Measurements from ENCODE around the gene LMTK3. TPM values are rescaled to one million over a fixed set of nuclear protein-coding genes. Genes with fewer than 3 reads are reported as not detected.

LMTK3 gene
- total RNA-seq, 1 donor from 2014 or later = 0.67 TPM

DNA sequence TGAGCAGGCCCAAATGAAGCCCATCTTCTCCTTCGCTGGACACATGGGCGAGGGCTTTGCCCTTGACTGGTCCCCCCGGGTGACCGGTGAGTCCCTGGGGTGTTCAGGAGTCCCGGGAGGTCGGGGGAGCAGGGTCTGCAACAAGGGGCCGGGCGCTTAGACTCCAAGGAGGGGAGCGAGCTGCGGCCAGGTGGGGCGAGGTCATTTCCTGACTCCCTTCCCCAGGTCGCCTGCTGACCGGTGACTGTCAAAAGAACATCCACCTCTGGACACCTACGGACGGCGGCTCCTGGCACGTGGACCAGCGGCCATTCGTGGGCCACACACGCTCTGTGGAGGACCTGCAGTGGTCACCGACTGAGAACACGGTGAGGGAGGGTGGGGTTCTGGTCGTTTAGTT, 61.2 kb downstream of the LMTK3 start:
- TF ChIP-seq, protein P1, sequence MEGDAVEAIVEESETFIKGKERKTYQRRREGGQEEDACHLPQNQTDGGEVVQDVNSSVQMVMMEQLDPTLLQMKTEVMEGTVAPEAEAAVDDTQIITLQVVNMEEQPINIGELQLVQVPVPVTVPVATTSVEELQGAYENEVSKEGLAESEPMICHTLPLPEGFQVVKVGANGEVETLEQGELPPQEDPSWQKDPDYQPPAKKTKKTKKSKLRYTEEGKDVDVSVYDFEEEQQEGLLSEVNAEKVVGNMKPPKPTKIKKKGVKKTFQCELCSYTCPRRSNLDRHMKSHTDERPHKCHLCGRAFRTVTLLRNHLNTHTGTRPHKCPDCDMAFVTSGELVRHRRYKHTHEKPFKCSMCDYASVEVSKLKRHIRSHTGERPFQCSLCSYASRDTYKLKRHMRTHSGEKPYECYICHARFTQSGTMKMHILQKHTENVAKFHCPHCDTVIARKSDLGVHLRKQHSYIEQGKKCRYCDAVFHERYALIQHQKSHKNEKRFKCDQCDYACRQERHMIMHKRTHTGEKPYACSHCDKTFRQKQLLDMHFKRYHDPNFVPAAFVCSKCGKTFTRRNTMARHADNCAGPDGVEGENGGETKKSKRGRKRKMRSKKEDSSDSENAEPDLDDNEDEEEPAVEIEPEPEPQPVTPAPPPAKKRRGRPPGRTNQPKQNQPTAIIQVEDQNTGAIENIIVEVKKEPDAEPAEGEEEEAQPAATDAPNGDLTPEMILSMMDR (IDR thresholded peaks at IDR 0.05) = no peak
- peaks cover 22% of the 10 kb centered on the region for H3K36me3 Mint-ChIP-seq (ENCODE audit: low read depth)
- DNase-seq (ENCODE audit: low spot score) = no peak

DNA sequence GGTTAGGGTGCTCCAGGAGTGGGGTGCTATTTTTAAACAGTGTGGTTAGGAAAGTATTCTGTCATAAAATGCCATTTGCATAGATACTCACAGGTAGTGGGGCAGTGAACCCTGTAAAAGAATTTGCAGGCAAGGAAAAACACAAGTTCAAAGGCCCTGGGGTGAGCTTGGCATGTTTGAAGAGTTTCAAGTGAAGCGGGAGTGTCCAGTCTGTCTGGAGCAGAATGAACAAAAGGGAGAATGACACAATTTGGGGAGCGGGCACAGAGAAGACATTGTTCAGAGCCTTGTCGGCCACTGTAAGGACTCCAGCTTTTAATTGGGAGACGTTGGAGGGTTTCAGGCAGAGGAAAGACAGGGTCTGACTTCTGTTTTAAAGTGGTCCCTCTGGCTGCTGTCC, 63.1 kb downstream of the LMTK3 start:
- no peak for DNase-seq (ENCODE audit: low spot score)
- Mint-ChIP-seq H3K36me3 (ENCODE audit: low read depth) (peaks cover 13% of the 10 kb centered on the region), H3K27me3 (ENCODE audit: low read depth) (no peaks in the 10 kb centered on the region), H3K27ac (ENCODE audit: unreplicated experiment) (no peak overlapping the region), H3K4me1 (ENCODE audit: low read depth) (peaks cover 23% of the 10 kb centered on the region), H3K9me3 (ENCODE audit: low read depth) (no peaks in the 10 kb centered on the region), H3K4me3 (ENCODE audit: unreplicated experiment) (no peak overlapping the region)
- TF ChIP-seq, protein P1 (IDR thresholded peaks at IDR 0.05) = no peak

More for the DNA sequence above, 61.2 kb downstream of the LMTK3 start:
- H3K27me3 Mint-ChIP-seq (ENCODE audit: low read depth) = no peaks in the 10 kb centered on the region
- no peaks in the 10 kb centered on the region for H3K9me3 Mint-ChIP-seq (ENCODE audit: low read depth)
- no peak overlapping the region for H3K4me3 Mint-ChIP-seq (ENCODE audit: unreplicated experiment)
- peaks cover 10% of the 10 kb centered on the region for H3K4me1 Mint-ChIP-seq (ENCODE audit: low read depth)
- H3K27ac Mint-ChIP-seq (ENCODE audit: unreplicated experiment) = no peak overlapping the region

DNA sequence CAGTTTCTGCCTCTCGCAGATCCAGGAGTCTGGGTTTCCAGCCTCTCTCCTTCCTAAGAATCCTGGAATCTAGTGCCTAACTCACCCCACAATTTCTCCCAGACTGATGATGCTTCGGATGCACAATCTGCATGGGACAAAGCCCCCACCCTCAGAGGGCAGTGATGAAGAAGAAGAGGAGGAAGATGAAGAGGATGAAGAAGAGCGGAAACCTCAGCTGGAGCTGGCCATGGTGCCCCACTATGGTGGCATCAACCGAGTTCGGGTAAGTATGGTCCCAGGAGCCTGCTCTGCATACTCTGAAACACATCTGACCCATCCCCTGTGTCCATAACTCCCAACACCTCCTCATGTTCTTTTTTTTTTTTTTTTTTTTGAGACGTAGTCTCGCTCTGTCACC, 65.1 kb downstream of the LMTK3 start:
- Mint-ChIP-seq H3K27me3 (ENCODE audit: low read depth) (no peaks in the 10 kb centered on the region), H3K4me3 (ENCODE audit: unreplicated experiment) (peak overlapping the region; percentile 86), H3K4me1 (ENCODE audit: low read depth) (peaks cover 23% of the 10 kb centered on the region), H3K27ac (ENCODE audit: unreplicated experiment) (peak overlapping the region; percentile 98), H3K36me3 (ENCODE audit: low read depth) (peaks cover 11% of the 10 kb centered on the region), H3K9me3 (ENCODE audit: low read depth) (no peaks in the 10 kb centered on the region)
- DNase-seq (ENCODE audit: low spot score) = no peak
- TF ChIP-seq, protein P1 (IDR thresholded peaks at IDR 0.05) = no peak

DNA sequence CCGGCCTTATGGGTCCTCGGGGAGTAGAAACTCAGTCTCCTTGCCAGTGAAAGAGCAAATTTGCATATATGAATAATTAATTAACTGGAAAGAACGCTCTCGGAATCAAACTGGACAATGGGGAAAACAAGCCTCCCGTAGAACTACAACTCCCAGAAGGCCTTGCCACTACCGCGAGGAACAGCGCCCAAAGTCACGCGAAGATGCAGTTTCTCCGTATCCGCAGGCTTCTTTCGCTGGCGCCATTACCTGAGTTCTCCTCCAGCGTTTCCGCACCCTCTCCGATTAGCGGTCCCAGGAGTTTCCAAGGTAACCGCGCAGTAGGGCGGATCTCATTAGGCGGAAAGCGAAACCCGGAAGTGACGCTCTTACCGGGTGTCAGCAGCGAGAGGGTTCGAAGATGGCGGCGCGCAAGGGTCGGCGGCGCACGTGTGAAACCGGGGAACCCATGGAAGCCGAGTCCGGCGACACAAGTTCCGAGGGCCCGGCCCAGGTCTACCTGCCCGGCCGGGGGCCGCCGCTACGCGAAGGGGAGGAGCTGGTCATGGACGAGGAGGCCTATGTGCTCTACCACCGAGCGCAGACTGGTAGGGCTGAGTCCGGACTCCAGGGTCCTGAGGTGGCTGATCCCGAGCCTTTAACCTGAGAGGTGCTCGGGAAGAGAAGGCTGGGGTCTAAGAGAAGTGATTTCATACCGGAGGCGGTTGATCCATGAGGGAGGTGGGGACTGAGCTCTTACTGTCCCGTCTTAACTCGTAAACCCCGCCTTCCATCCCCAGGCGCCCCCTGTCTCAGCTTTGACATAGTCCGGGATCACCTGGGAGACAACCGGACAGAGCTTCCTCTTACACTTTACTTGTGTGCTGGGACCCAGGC, 65.8 kb downstream of the LMTK3 start, which contains the start of gene GRWD1:
GRWD1 (plus strand) TSS at position 378 of the 876 bp plus-strand sequence; CDS start at position 401, 23 bp downstream.
- TF ChIP-seq, protein P1 (IDR thresholded peaks at IDR 0.05) = peak; percentile 29
- no peak for DNase-seq (ENCODE audit: low spot score)
- Mint-ChIP-seq H3K27ac (ENCODE audit: unreplicated experiment) (peak within 1 kb of the TSS; percentile 98), H3K36me3 (ENCODE audit: low read depth) (peaks cover 8% of the 10 kb centered on the region), H3K4me1 (ENCODE audit: low read depth) (peaks cover 23% of the 10 kb centered on the region), H3K27me3 (ENCODE audit: low read depth) (no peaks in the 10 kb centered on the region), H3K4me3 (ENCODE audit: unreplicated experiment) (peak within 1 kb of the TSS; percentile 86), H3K9me3 (ENCODE audit: low read depth) (no peaks in the 10 kb centered on the region)

DNA sequence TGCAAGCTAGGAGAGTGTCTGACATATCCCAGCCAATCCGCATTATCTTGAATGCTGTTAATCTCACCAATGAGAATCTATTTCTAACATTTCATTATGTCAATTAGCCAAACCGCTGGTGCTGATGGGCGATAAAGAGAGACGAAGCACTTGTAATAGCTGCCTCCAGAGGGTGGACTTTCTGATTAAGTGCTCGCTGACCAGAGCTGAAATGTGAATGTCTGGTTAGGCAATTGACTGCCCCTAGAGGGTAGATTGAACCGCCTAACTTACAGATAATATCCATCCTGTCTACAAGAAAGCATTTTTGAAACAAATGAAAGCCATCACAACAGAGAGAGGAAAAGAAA, 66.4 kb downstream of the LMTK3 start:
- H3K4me3 Mint-ChIP-seq (ENCODE audit: unreplicated experiment) = peak overlapping the region; percentile 86

More for the DNA sequence above, 66.4 kb downstream of the LMTK3 start:
- Mint-ChIP-seq H3K4me1 (ENCODE audit: low read depth) (peaks cover 23% of the 10 kb centered on the region), H3K9me3 (ENCODE audit: low read depth) (no peaks in the 10 kb centered on the region), H3K36me3 (ENCODE audit: low read depth) (peaks cover 8% of the 10 kb centered on the region), H3K27ac (ENCODE audit: unreplicated experiment) (peak overlapping the region; percentile 98), H3K27me3 (ENCODE audit: low read depth) (no peaks in the 10 kb centered on the region)
- TF ChIP-seq, protein P1 (IDR thresholded peaks at IDR 0.05) = peak; percentile 86
- DNase-seq (ENCODE audit: low spot score) = no peak

Measured in chondrocyte (in vitro differentiated cells).